Panc1 (cell line): ENCODE data around the gene TCF3. TPM values are rescaled to one million over a fixed set of nuclear protein-coding genes. Genes with fewer than 3 reads are reported as not detected.
"Not testable (repeated sequence)": the region's sequence is repeated elsewhere in the genome, so short reads cannot be mapped to it uniquely, and the experiment has no call there.

ENCODE experiments used
- ATAC-seq: fragments of 200-7000 bp; cut with Tn5 transposase; 2 replicates; pipeline ENCODE4 v1.9.1; 2020; ENCODE audit warnings: mild to moderate bottlenecking, moderate library complexity
- BruUV-seq: library from RNA; stranded (reverse); fragments of 400-500 nt; replicated peaks from 2 replicates; lab custom pipeline; 2021; lab: Mats Ljungman, UMichigan
- CTCF ChIA-PET: fragments of 300-600 bp; sonication (Branson Sonifier 250); formaldehyde crosslinking; loops from one replicate; lab custom pipeline; 2022; ENCODE audit warnings: antibody characterized with exemption; lab: Charles Lee
- POLR2A ChIA-PET: fragments of 300-600 bp; sonication (Branson Sonifier 250); formaldehyde crosslinking; loops from one replicate; lab custom pipeline; 2022; ENCODE audit warnings: antibody characterized with exemption; lab: Charles Lee
- DNase-seq: peaks from one replicate; pipeline ENCODE4 v3.0.0-alpha.2; 2010; ENCODE audit warnings: low read depth, low spot score
- H3K27ac ChIP-seq: 2 replicates; pipeline ENCODE4 v1.5.1; 2011; ENCODE audit warnings: mild to moderate bottlenecking, low read length, inconsistent platforms
- H3K27me3 ChIP-seq: fragments of 200-500 bp; sonication (Bioruptor generic); 2 replicates; pipeline ENCODE4 v1.6.0; 2014; ENCODE audit warnings: low read length, inconsistent platforms; ENCODE audit not compliant: control insufficient read depth, insufficient read depth
- H3K36me3 ChIP-seq: fragments of 200-500 bp; sonication (Bioruptor generic); 2 replicates; pipeline ENCODE4 v1.5.1; 2014; ENCODE audit warnings: inconsistent platforms, mild to moderate bottlenecking, low read length, moderate library complexity; ENCODE audit not compliant: control insufficient read depth, insufficient read depth
- H3K4me1 ChIP-seq: 2 replicates; pipeline ENCODE4 v1.5.1; 2011; ENCODE audit warnings: inconsistent platforms, mild to moderate bottlenecking, low read length, moderate library complexity; ENCODE audit not compliant: control insufficient read depth, insufficient read depth
- H3K4me3 ChIP-seq, 2 experiments: 2 replicates each; pipeline ENCODE4 v1.5.1; 2011 to 2012; ENCODE audit warnings: low read depth in 2 of 2, low read length in 2 of 2, mild to moderate bottlenecking in 2 of 2, inconsistent platforms in 1 of 2, moderate library complexity in 1 of 2
- H3K9me3 ChIP-seq: fragments of 200-500 bp; sonication (Bioruptor generic); 2 replicates; pipeline ENCODE4 v1.5.1; 2014; ENCODE audit warnings: low read depth, mild to moderate bottlenecking, inconsistent platforms, low read length, moderate library complexity; ENCODE audit not compliant: control insufficient read depth, insufficient read depth
- CTCF ChIP-seq: fragments of 450-650 bp; IDR thresholded peaks from 2 replicates; pipeline ENCODE4 v1.5.1; 2017; ENCODE audit warnings: mild to moderate bottlenecking
- POLR2AphosphoS5 ChIP-seq: IDR thresholded peaks from 2 replicates; pipeline ENCODE4 v1.6.1; 2012; ENCODE audit warnings: mild to moderate bottlenecking, low read depth, low read length, moderate library complexity
- REST ChIP-seq, 2 experiments: IDR thresholded peaks; 2 replicates each; pipeline ENCODE4 v1.6.1; 2011 to 2012; ENCODE audit warnings: low read depth in 2 of 2, control low read depth in 1 of 2, low read length in 1 of 2, mild to moderate bottlenecking in 1 of 2, moderate library complexity in 1 of 2; ENCODE audit not compliant: insufficient read depth in 1 of 2
- SIN3A ChIP-seq: IDR thresholded peaks from 2 replicates; pipeline ENCODE4 v1.6.1; 2012; ENCODE audit warnings: low read depth, mild to moderate bottlenecking, low read length, moderate library complexity, borderline replicate concordance; ENCODE audit not compliant: insufficient read depth
- TCF7L2 ChIP-seq: IDR thresholded peaks from 2 replicates; pipeline ENCODE4 v1.6.1; 2011; ENCODE audit warnings: mild to moderate bottlenecking, low read depth, low read length, inconsistent platforms
- in situ Hi-C: cut with HindIII; loops from 2 replicates; pipeline ENCODE4 v1.10.0; 2016; ENCODE audit warnings: low sequenced_read_pairs, low pct_unique_long_range_greater_than_20kb
- intact Hi-C: fragments of 100-400 bp; cut with micrococcal nuclease; formaldehyde crosslinking; loops from one replicate; pipeline ENCODE4 v1.10.0; 2022; ENCODE audit not compliant: unreplicated experiment
- total RNA-seq: library from RNA; stranded (reverse); gene quantifications from one replicate; pipeline ENCODE4 v1.2.1, GENCODE V29; 2021; ENCODE audit not compliant: unreplicated experiment

Gene TCF3
- total RNA-seq, 1 experiment from 2014 or later = 175 TPM

- POLR2A ChIA-PET = interaction anchor here (0.6 kb wide), 1 partner anchor 113 kb away, joined by 3 read pairs; no protein-coding TSS in a partner anchor
- H3K27ac ChIP-seq = no peak overlapping the region
Measured at GRCh38 chr19:1665565-1666047, 13.2 kb upstream of the TCF3 start.

GRCh38 chr19:1663852-1664251 lies 11.4 kb upstream of the TCF3 start:
- TF ChIP-seq TCF7L2 (no peak), POLR2AphosphoS5 (no peak), REST (IDR thresholded peaks at IDR 0.05; ENCODE audit: insufficient read depth in 1 of 2, low read depth in 2 of 2, low read length in 1 of 2) (no peak), CTCF (no peak), SIN3A (no peak)
- ChIA-PET CTCF (no interaction called here), POLR2A (no interaction called here)
- DNase-seq (no peak), ATAC-seq (no peak)
- Histone ChIP-seq H3K36me3 (no peaks in the 10 kb centered on the region), H3K4me1 (peaks cover 8% of the 10 kb centered on the region; the same call in 1 of the 2 replicates), H3K27ac (no peak overlapping the region), H3K4me3 (no peak overlapping the region), H3K9me3 (no peaks in the 10 kb centered on the region), H3K27me3 (no peaks in the 10 kb centered on the region)
- in situ Hi-C loops (no loop called here), intact Hi-C loops (no loop called here)
- no TSS peak for BruUV-seq

More at GRCh38 chr19:1665565-1666047, 13.2 kb upstream of the TCF3 start:
- Histone ChIP-seq H3K4me3 (no peak overlapping the region), H3K36me3 (no peaks in the 10 kb centered on the region), H3K9me3 (no peaks in the 10 kb centered on the region), H3K4me1 (peaks cover 12% of the 10 kb centered on the region), H3K27me3 (no peaks in the 10 kb centered on the region)
- peak; percentile 52; the same call in 1 of the 2 replicates for ATAC-seq
- intact Hi-C loops (no loop called here), in situ Hi-C loops (no loop called here)
- DNase-seq = no peak
- TF ChIP-seq POLR2AphosphoS5 = no peak
- TF ChIP-seq CTCF = no peak
- no peak for TF ChIP-seq REST (IDR thresholded peaks at IDR 0.05; ENCODE audit: insufficient read depth in 1 of 2, low read depth in 2 of 2, low read length in 1 of 2)
- no peak for TF ChIP-seq TCF7L2
- TF ChIP-seq SIN3A = no peak
- CTCF ChIA-PET = no interaction called here
- BruUV-seq = no TSS peak

- BruUV-seq, H3K27ac ChIP-seq, H3K27me3 ChIP-seq, POLR2A ChIA-PET, CTCF ChIA-PET, ATAC-seq, H3K36me3 ChIP-seq, H3K4me3 ChIP-seq, in situ Hi-C loops, H3K9me3 ChIP-seq, intact Hi-C loops, DNase-seq, H3K4me1 ChIP-seq: not testable (repeated sequence)
Measured at GRCh38 chr19:1663227-1663626, 10.8 kb upstream of the TCF3 start.
